ENCODE data around the gene PLEKHA6. TPM values are rescaled to one million over a fixed set of nuclear protein-coding genes. Genes with fewer than 3 reads are reported as not detected.

Gene PLEKHA6
- polyA plus RNA-seq, 3 donors = 0.08 TPM; not detected in 1

- no CpG with 5 or more reads among the region's 2 CpGs for WGBS (ENCODE audit: insufficient coverage)
- Histone ChIP-seq H4K20me1 (ENCODE audit: insufficient read depth, low read length) (no peaks in the 10 kb centered on the region), H2AFZ (ENCODE audit: insufficient read depth, low read depth, low read length, poor library complexity, severe bottlenecking) (no peak overlapping the region), H3K4me1 (ENCODE audit: control insufficient read depth in 1 of 2, insufficient read depth in 2 of 2, low read length in 2 of 2) (peaks cover 0 to 2% of the 10 kb centered on the region in 2 donors), H3K27me3 (ENCODE audit: control insufficient read depth in 2 of 2, insufficient read depth in 2 of 2, low read length in 2 of 2) (no peaks in the 10 kb centered on the region), H3K36me3 (replicated peaks in 1 of 2; ENCODE audit: control insufficient read depth in 1 of 2, insufficient read depth in 2 of 2, low read length in 2 of 2) (no peaks in the 10 kb centered on the region), H3K27ac (ENCODE audit: low read depth in 1 of 2, low read length in 2 of 2) (no peak overlapping the region), H3K9ac (ENCODE audit: insufficient read depth, low read length, poor library complexity, severe bottlenecking) (no peak overlapping the region), H3K4me2 (replicated peaks; ENCODE audit: extremely low read depth, low read length, poor library complexity, severe bottlenecking) (no peak overlapping the region), H3K9me3 (replicated peaks in 1 of 2; ENCODE audit: control insufficient read depth in 1 of 2, insufficient read depth in 1 of 2, low read length in 2 of 2) (no peaks in the 10 kb centered on the region), H3K4me3 (replicated peaks in 1 of 3; ENCODE audit: low read depth in 2 of 3, low read length in 3 of 3) (no peak overlapping the region), H3K79me2 (ENCODE audit: insufficient read depth, low read length) (no peaks in the 10 kb centered on the region)
- intact Hi-C loops (cut with micrococcal nuclease) = loop anchor here in 1 of 2 donors (10.0 kb wide), 1 partner anchor 99 kb away; no protein-coding TSS in a partner anchor
- Mint-ChIP-seq H3K27ac (no peak overlapping the region), H3K9me3 (no peaks in the 10 kb centered on the region), H3K27me3 (ENCODE audit: low read depth in 3 of 3) (peaks cover 0 to 2% (median 1%) of the 10 kb centered on the region in 3 donors), H3K4me1 (no peaks in the 10 kb centered on the region), H3K36me3 (peaks cover 0 to 4% of the 10 kb centered on the region in 2 donors), H3K4me3 (no peak overlapping the region)
- DNase-seq = no peak
- TF ChIP-seq CTCF (IDR thresholded peaks at IDR 0.05) = no peak
These were observed 94.1 kb downstream of the PLEKHA6 start for GRCh38 chr1:204265665-204266064.

GRCh38 chr1:204264805-204265204 lies 94.9 kb downstream of the PLEKHA6 start:
- no peaks in the 10 kb centered on the region for H3K4me1 ChIP-seq (ENCODE audit: control insufficient read depth in 1 of 2, insufficient read depth in 2 of 2, low read length in 2 of 2)
- H4K20me1 ChIP-seq (ENCODE audit: insufficient read depth, low read length) = no peaks in the 10 kb centered on the region
- H3K36me3 ChIP-seq (replicated peaks in 1 of 2; ENCODE audit: control insufficient read depth in 1 of 2, insufficient read depth in 2 of 2, low read length in 2 of 2) = no peaks in the 10 kb centered on the region
- TF ChIP-seq CTCF (IDR thresholded peaks at IDR 0.05) = no peak
- Mint-ChIP-seq H3K27me3 (ENCODE audit: low read depth in 3 of 3) (peaks cover 0 to 2% (median 1%) of the 10 kb centered on the region in 3 donors), H3K27ac (peak overlapping the region in 1 of 7 donors; percentile 56), H3K4me1 (no peaks in the 10 kb centered on the region), H3K9me3 (no peaks in the 10 kb centered on the region), H3K4me3 (no peak overlapping the region), H3K36me3 (peaks cover 0 to 4% of the 10 kb centered on the region in 2 donors)
- H3K27me3 ChIP-seq (ENCODE audit: control insufficient read depth in 2 of 2, insufficient read depth in 2 of 2, low read length in 2 of 2) = no peaks in the 10 kb centered on the region
- no peak overlapping the region for H3K9ac ChIP-seq (ENCODE audit: insufficient read depth, low read length, poor library complexity, severe bottlenecking)
- H3K27ac ChIP-seq (ENCODE audit: low read depth in 1 of 2, low read length in 2 of 2) = no peak overlapping the region
- H3K79me2 ChIP-seq (ENCODE audit: insufficient read depth, low read length) = no peaks in the 10 kb centered on the region
- H3K4me2 ChIP-seq (replicated peaks; ENCODE audit: extremely low read depth, low read length, poor library complexity, severe bottlenecking) = no peak overlapping the region
- no peak overlapping the region for H2AFZ ChIP-seq (ENCODE audit: insufficient read depth, low read depth, low read length, poor library complexity, severe bottlenecking)
- 84% methylated on average over 2 of the region's 8 CpGs for WGBS (ENCODE audit: insufficient coverage)
- DNase-seq = no peak
- H3K9me3 ChIP-seq (replicated peaks in 1 of 2; ENCODE audit: control insufficient read depth in 1 of 2, insufficient read depth in 1 of 2, low read length in 2 of 2) = no peaks in the 10 kb centered on the region
- H3K4me3 ChIP-seq (replicated peaks in 1 of 3; ENCODE audit: low read depth in 2 of 3, low read length in 3 of 3) = no peak overlapping the region
- intact Hi-C loops (cut with micrococcal nuclease) = loop anchor here in 1 of 2 donors (10.0 kb wide), 1 partner anchor 100 kb away; no protein-coding TSS in a partner anchor

All from CD14-positive monocyte (primary cell).